ENCODE data around the gene ERFL. TPM values are rescaled to one million over a fixed set of nuclear protein-coding genes. Genes with fewer than 3 reads are reported as not detected.

The ERFL gene
- total RNA-seq, 4 donors from 2014 or later = 0.94 to 1.7 (median 1.7) TPM; not detected in 1

GRCh38 chr19:41968751-41969595 lies 40.7 kb upstream of the ERFL start:
- H3K36me3 ChIP-seq = no peaks in the 10 kb centered on the region

GRCh38 chr19:41967054-41967783 lies 39.0 kb upstream of the ERFL start:
- no peaks in the 10 kb centered on the region for H3K27me3 ChIP-seq
- H3K27ac ChIP-seq = no peak overlapping the region
- H3K4me3 ChIP-seq = no peak overlapping the region
- H3K9me3 ChIP-seq = no peaks in the 10 kb centered on the region
- no peaks in the 10 kb centered on the region for H3K36me3 ChIP-seq
- DNase-seq = no peak
- TF ChIP-seq, protein P1, sequence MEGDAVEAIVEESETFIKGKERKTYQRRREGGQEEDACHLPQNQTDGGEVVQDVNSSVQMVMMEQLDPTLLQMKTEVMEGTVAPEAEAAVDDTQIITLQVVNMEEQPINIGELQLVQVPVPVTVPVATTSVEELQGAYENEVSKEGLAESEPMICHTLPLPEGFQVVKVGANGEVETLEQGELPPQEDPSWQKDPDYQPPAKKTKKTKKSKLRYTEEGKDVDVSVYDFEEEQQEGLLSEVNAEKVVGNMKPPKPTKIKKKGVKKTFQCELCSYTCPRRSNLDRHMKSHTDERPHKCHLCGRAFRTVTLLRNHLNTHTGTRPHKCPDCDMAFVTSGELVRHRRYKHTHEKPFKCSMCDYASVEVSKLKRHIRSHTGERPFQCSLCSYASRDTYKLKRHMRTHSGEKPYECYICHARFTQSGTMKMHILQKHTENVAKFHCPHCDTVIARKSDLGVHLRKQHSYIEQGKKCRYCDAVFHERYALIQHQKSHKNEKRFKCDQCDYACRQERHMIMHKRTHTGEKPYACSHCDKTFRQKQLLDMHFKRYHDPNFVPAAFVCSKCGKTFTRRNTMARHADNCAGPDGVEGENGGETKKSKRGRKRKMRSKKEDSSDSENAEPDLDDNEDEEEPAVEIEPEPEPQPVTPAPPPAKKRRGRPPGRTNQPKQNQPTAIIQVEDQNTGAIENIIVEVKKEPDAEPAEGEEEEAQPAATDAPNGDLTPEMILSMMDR (IDR thresholded peaks at IDR 0.05) = no peak
- TF ChIP-seq POLR2A (IDR thresholded peaks at IDR 0.05) = no peak
- no peaks in the 10 kb centered on the region for H3K4me1 ChIP-seq

More at GRCh38 chr19:41968751-41969595, 40.7 kb upstream of the ERFL start:
- H3K9me3 ChIP-seq = no peaks in the 10 kb centered on the region
- TF ChIP-seq, protein P1 (IDR thresholded peaks at IDR 0.05) = no peak
- DNase-seq = no peak
- H3K4me3 ChIP-seq = no peak overlapping the region
- no peaks in the 10 kb centered on the region for H3K4me1 ChIP-seq
- no peak overlapping the region for H3K27ac ChIP-seq
- H3K27me3 ChIP-seq = no peaks in the 10 kb centered on the region

- Histone ChIP-seq H3K27me3 (no peaks in the 10 kb centered on the region), H3K9me3 (no peaks in the 10 kb centered on the region), H3K36me3 (no peaks in the 10 kb centered on the region), H3K4me1 (no peaks in the 10 kb centered on the region), H3K27ac (no peak overlapping the region), H3K4me3 (no peak overlapping the region)
- no peak for DNase-seq
- TF ChIP-seq, protein P1 (IDR thresholded peaks at IDR 0.05) = no peak
- TF ChIP-seq POLR2A (IDR thresholded peaks at IDR 0.05) = no peak
Observed at GRCh38 chr19:41965106-41965505, 36.9 kb upstream of the ERFL start.

DNA sequence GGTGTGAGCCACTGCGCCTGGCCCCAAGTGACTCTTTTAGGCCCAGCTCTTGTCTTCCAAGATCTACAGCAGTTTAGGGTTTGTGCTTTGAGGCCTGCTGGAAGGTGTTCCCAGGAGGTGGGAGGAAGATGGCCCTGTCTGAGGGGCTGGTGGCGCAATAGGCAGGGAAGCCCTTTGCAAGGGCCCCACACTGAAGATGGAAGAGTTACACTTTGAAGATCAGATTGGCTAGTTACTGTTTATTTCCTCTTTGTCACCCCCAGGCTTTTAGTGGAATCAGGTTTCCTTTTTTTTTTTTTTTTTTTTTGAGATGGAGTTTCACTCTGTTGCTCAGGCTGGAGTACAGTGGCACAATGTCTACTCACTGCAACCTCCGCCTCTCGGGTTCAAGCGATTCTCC lies 32.7 kb upstream of the ERFL start:
- Histone ChIP-seq H3K27ac (no peak overlapping the region), H3K4me3 (no peak overlapping the region), H3K9me3 (no peaks in the 10 kb centered on the region), H3K36me3 (no peaks in the 10 kb centered on the region), H3K4me1 (peaks cover 0 to 16% (median 8%) of the 10 kb centered on the region in 4 donors), H3K27me3 (no peaks in the 10 kb centered on the region)
- no peak for DNase-seq
- TF ChIP-seq, protein P1 (IDR thresholded peaks at IDR 0.05) = no peak
- no peak for TF ChIP-seq POLR2A (IDR thresholded peaks at IDR 0.05)

- Histone ChIP-seq H3K4me3 (peak within 1 kb of the TSS; percentile 79 to 96 (median 89)), H3K36me3 (no peaks in the 10 kb centered on the region), H3K9me3 (no peaks in the 10 kb centered on the region), H3K27me3 (no peaks in the 10 kb centered on the region), H3K27ac (peak within 1 kb of the TSS; percentile 94 to 100 (median 96)), H3K4me1 (peaks cover 0 to 16% (median 8%) of the 10 kb centered on the region in 4 donors)
- DNase-seq = peak; percentile 88 to 96 (median 90)
- TF ChIP-seq, protein P1 (IDR thresholded peaks at IDR 0.05) = peak in 3 of 6 experiments; percentile 2 to 38 (median 20)
- peak; percentile 6 to 47 for TF ChIP-seq POLR2A (IDR thresholded peaks at IDR 0.05)
Observed at GRCh38 chr19:41959056-41960053, 31.1 kb upstream of the ERFL start, which contains the start of gene RABAC1. TSS of gene RABAC1 (minus strand) at chr19:41959321. CDS start at chr19:41959292, 29 bp downstream.

Measured in Peyer's patch (tissue), 4 donors.